Measurements from ENCODE around the gene TRIP11. TPM values are rescaled to one million over a fixed set of nuclear protein-coding genes. Genes with fewer than 3 reads are reported as not detected.
A peak's percentile ranks its signal among the peaks of the same experiment; 100 is the strongest.

The TRIP11 gene
- total RNA-seq, 3 donors from 2014 or later = 39.7 to 64.1 (median 41.1) TPM

DNA sequence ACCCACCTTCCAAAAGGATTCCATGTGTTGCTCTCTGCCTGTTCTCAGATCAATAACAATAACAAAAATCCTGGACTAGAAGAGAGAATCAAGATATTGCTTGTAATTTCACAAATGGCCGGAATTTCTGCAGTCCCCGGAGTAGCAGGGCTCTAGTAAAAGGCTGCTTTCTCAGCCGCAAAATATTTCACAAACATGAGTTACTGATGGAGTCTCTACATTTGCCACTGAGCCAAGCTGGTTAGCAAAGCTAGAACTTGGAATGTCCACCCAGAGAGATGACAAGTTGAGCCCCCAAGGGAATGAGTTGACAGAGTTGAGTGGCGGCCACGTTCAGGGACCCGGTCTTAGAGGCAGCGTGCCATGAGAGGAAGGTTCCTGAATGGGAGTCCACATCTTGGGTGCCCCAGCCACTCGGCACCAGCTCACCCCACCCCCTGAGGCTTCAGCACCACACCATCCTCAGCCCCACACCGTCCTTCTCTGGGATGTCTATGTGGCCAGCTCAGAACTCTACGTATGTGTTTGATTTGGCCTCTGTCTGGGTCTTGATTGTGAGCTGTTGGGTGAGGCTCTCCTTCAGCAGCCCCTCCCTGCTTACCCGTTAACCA, 108.3 kb downstream of the TRIP11 start:
- Histone ChIP-seq H3K27ac (peak overlapping the region in 1 of 2 donors; percentile 68), H3K4me1 (no peaks in the 10 kb centered on the region), H3K4me3 (no peak overlapping the region), H3K9me3 (no peaks in the 10 kb centered on the region), H3K36me3 (no peaks in the 10 kb centered on the region), H3K27me3 (no peaks in the 10 kb centered on the region)
- DNase-seq (ENCODE audit: low spot score in 2 of 2) = no peak
- intact Hi-C loops (cut with DNase I; ENCODE audit: low total_unique reads) = no loop called here
- no peak for TF ChIP-seq CTCF (IDR thresholded peaks at IDR 0.05)
- no peak for TF ChIP-seq POLR2A (IDR thresholded peaks at IDR 0.05)
- no peak for TF ChIP-seq POLR2AphosphoS5 (IDR thresholded peaks at IDR 0.05)

DNA sequence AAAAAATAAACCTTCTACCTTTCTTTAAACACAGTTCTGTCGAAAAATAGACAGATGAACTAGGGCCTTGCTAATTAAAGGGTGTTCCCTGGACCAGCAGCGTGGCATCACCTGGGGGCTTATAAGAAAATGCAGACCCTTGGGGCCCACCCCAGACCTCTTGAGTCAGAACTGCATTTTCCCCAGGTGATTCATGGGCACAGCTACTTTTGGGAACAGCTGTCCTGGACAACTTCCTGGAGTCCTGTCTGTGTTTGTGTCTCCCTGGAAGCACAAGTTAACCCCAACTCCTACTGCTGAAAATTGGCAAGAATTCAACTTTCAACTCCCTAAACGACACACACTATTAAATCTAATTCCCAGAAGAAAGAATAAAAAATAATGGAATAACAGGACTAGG, 110.2 kb downstream of the TRIP11 start:
- no peak for DNase-seq (ENCODE audit: low spot score in 2 of 2)

GRCh38 chr14:91927800-91928199, 112.1 kb downstream of the TRIP11 start:
- DNase-seq (ENCODE audit: low spot score in 2 of 2) = no peak
- Histone ChIP-seq H3K4me1 (no peaks in the 10 kb centered on the region), H3K9me3 (no peaks in the 10 kb centered on the region), H3K27ac (peak overlapping the region in 1 of 2 donors; percentile 7), H3K4me3 (no peak overlapping the region), H3K27me3 (no peaks in the 10 kb centered on the region), H3K36me3 (no peaks in the 10 kb centered on the region)
- no peak for TF ChIP-seq CTCF (IDR thresholded peaks at IDR 0.05)
- TF ChIP-seq POLR2AphosphoS5 (IDR thresholded peaks at IDR 0.05) = no peak
- no peak for TF ChIP-seq POLR2A (IDR thresholded peaks at IDR 0.05)
- intact Hi-C loops (cut with DNase I; ENCODE audit: low total_unique reads) = no loop called here

More for the DNA sequence above, 110.2 kb downstream of the TRIP11 start:
- intact Hi-C loops (cut with DNase I; ENCODE audit: low total_unique reads) = no loop called here
- TF ChIP-seq POLR2AphosphoS5 (IDR thresholded peaks at IDR 0.05) (no peak), CTCF (IDR thresholded peaks at IDR 0.05) (no peak)
- H3K4me3 ChIP-seq = no peak overlapping the region
- no peaks in the 10 kb centered on the region for H3K36me3 ChIP-seq
- no peaks in the 10 kb centered on the region for H3K4me1 ChIP-seq
- H3K27ac ChIP-seq = no peak overlapping the region
- H3K27me3 ChIP-seq = no peaks in the 10 kb centered on the region
- no peaks in the 10 kb centered on the region for H3K9me3 ChIP-seq

DNA sequence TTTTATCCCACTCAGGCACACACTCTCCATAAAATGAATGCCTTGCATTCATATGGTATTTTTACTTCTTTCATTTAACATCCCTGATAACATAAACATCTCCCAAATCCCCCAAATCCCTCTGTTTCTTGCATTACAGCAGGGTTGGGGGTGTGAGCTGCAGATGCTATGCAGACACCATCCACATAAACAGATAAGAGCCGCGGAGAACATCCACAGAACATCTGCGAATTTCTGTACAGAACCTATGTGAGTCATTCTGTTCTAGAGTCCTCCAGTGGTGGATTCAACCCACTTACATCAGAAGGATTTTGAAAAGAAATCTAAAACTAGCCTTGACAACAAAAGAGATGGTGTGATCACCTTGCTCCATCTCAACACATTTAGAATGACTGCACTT, 112.7 kb downstream of the TRIP11 start:
- Histone ChIP-seq H3K36me3 (no peaks in the 10 kb centered on the region), H3K4me1 (no peaks in the 10 kb centered on the region), H3K27ac (no peak overlapping the region), H3K9me3 (no peaks in the 10 kb centered on the region), H3K4me3 (no peak overlapping the region), H3K27me3 (no peaks in the 10 kb centered on the region)
- intact Hi-C loops (cut with DNase I; ENCODE audit: low total_unique reads) = no loop called here
- DNase-seq (ENCODE audit: low spot score in 2 of 2) = no peak
- TF ChIP-seq CTCF (IDR thresholded peaks at IDR 0.05) (no peak), POLR2AphosphoS5 (IDR thresholded peaks at IDR 0.05) (no peak)

DNA sequence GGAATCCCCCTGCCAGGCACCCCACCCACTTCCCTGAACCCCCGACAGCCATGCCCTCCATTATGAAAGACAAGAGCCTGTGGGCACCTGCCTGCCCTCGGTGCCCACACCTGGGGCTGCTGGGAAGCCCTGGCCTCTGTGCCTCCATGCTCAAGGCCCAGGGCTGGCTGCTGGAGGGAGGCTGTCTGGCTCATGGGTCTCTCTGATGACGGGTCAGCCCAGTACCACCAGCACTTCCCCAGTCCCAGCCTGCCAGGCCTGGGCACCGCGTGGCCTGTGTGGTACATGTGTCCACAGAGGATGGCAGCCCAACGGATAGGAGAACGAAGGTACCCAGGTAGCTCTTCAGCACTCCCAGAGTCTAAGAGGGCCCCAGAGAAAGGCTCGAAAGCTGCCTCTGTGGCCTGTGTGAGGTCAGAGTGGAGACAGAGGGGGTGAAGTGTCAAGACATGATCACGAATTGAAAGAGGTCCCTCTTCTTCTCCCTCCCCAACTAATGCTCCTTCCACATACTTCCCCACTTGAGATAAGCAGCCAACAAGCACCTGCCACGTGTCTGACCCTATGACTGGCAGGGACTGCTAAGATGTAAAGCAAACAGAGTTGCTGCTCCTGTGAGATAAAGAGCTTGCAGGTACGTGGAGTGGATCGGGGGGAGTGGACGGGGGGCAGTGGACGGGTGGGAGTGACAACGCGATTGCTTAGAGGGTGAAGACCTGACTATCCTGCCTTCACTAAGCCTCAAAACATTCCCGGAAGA, 113.5 kb downstream of the TRIP11 start:
- TF ChIP-seq POLR2AphosphoS5 (IDR thresholded peaks at IDR 0.05) = no peak
- no peak for TF ChIP-seq POLR2A (IDR thresholded peaks at IDR 0.05)
- no peak for TF ChIP-seq CTCF (IDR thresholded peaks at IDR 0.05)
- no peak for DNase-seq (ENCODE audit: low spot score in 2 of 2)
- Histone ChIP-seq H3K4me1 (no peaks in the 10 kb centered on the region), H3K9me3 (no peaks in the 10 kb centered on the region), H3K36me3 (no peaks in the 10 kb centered on the region), H3K27ac (peak overlapping the region in 1 of 2 donors; percentile 57), H3K27me3 (no peaks in the 10 kb centered on the region), H3K4me3 (no peak overlapping the region)
- intact Hi-C loops (cut with DNase I; ENCODE audit: low total_unique reads) = no loop called here

All from breast epithelium (tissue), 4 donors.